ENCODE measurements around the gene PARP14.

The PARP14 gene

DNA sequence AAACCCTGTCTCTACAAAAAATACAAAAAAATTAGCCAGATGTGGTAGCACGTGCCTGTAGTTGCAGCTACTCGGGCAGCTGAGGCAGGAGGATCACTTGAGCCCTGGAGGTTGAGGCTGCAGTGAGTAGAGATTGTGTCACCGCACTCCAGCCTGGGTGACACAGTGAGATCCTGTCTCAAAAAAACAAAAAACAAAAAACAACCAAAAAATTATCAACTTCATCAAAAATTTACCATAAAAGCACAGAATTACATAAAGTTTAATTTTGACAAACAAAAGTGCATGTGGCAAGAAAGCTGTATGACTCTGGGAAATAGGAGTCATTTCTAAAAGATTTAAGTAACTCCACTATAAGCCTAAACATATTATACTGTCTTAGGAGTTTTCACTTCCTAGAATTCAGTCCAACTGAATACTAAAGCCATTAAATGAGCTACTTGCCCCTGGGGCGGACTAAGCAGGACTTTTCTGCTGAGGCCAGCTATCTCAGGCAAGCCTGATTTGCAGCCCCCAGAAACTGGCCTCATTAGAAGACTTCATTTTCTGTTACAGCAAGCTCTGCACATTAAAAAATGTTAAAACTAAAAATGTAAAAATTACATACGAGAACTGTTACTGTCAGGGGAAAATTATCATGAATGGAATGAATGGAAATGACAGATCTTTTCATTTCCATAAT, 90.0 kb downstream of the PARP14 start:
- DNase-seq (ENCODE audit: low read depth) = no peak

DNA sequence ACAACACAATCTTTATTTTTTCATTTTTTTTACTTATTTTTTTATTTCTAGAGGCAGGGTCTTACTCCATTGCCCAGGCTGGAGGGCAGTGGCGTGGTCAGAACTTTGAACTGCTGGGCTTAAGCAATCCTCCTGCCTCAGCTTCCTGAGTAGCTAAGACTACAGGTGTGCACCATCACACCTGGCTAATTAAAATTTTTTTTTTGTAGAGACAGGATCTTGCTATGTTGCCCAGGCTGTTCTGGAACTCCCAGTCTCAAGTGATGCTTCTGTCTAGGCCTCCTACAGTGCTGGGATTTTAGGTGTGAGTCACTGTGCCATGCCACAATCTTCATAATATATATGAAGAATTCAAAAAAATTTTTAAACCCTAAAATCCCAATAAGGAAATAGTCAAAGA, 92.2 kb downstream of the PARP14 start:
- DNase-seq (ENCODE audit: low read depth) = no peak

DNA sequence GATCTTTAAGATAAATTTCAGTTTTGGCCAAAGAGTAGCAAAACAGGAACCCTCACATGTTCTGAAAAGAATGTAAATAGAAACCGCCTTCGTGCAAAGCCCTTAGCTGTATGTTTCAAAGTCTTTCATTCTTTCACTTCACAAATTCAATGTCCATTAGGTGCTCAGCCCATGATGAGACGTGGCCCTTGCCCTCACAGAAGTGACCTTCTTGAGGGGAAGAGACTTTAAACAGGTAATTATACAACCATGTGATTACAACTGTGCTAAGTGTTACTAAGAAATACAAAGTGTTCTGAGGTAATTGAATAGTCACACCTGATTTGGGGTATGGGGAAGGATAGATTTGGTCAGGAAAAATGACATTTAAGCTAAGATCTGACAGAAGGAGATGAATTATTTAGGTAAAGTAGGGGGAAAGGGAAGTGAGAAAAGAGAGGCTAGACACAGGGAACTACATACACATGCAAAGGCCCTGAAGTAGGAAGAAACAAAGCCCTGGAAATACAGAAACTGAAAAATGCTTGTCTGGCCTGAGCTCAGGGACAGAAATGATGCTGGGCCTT, 93.4 kb downstream of the PARP14 start:
- no peak for DNase-seq (ENCODE audit: low read depth)

DNA sequence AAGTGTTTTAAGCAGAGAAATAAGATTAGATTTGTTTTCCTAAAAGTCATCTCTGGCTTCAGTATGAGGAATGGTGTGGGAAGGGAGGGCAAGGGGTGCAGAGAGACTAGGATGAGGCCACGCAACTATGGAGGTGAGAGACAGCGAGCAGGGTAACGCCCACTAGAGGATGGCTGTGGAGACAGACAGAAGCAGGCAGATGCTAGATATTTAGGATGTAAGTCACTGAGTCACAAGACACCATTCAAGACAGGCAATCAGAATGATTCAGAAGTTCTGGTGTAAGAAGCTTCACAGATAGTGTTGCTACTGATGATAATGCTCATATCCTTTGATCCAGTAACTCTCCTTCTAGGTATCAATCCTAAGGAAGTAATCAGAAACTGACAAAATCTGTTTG, 93.9 kb downstream of the PARP14 start:
- DNase-seq (ENCODE audit: low read depth) = no peak

DNA sequence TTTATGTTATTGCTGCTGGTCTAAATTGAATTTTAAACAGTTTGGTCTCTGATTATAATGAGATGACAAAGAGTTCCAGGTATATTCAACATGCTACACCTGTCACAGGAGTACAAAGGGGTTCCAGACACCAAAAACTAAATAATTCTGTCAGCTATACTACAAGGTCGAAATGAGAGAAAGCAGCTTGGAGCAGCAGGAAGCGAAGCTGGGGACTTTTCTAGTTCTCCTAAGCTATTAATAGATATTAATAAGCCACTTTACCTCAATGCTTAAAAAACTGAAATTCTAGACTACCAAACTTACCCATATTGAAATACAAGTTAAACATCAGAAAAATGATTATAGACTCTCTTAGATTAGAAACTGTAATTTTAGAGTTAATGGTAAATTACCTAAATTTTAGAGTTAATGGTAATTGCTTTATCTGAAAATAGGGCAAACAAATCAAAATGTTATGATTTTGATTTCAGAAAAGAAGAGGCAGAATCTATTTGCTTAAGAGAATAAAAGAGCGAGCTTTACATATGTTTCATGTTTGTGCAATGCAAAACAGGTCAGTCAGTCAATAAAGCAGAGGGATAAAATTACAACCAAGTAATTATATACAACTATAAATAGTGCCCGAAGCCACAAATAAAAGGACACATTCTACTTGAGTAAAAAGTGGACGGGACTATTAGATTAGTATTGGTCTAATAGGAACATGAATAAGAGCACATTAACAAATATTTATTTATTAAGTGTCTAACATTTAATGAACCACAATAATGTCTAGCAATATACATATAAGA, 96.2 kb downstream of the PARP14 start:
- DNase-seq (ENCODE audit: low read depth) = no peak

DNA sequence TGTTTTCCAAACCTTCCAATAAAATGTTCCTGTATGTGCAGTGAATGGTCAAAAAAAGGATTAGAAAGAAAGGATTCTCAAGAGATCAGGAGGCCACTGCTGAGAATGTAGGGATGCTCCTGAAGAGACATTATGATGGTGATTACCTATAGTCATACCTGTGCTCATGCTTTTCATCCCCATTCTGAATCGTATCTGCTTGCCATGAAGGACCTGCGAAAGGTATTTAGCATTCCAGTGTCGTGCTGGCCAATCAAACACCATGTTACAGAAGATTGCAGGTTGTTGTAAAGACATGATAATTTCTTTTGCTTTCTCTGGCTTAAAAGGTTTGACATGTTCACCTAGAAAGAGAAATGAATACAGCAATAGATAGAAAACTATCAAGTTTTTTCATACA, 96.9 kb downstream of the PARP14 start:
- DNase-seq (ENCODE audit: low read depth) = no peak

Data from GM04503 (cell line).